Hepatocyte (in vitro differentiated cells): ENCODE measurements around the gene KIF1B.

Experiments used
- CTCF ChIP-seq: fragments of 200-600 bp; sonication (generic); IDR thresholded peaks from 2 replicates; pipeline ENCODE4 v1.5.1; 2016; ENCODE audit warnings: antibody characterized with exemption, mild to moderate bottlenecking; ENCODE audit not compliant: poor library complexity
- EZH2 ChIP-seq: fragments of 200-600 bp; sonication (generic); IDR thresholded peaks from 2 replicates; pipeline ENCODE4 v1.6.1; 2016; ENCODE audit warnings: antibody characterized with exemption, mild to moderate bottlenecking, borderline replicate concordance

- TF ChIP-seq EZH2: no peak
- TF ChIP-seq CTCF: no peak
These were observed 753 bp downstream of the KIF1B start for GRCh38 chr1:10210841-10211804.
